K562 (cell line): ENCODE data around the gene C2CD2. TPM values are rescaled to one million over a fixed set of nuclear protein-coding genes. Genes with fewer than 3 reads are reported as not detected.

Source experiments
- CTBP1 ChIP-seq: fragments of 450-650 bp; IDR thresholded peaks from 2 replicates; pipeline ENCODE4 v1.6.1; 2016; ENCODE audit warnings: borderline replicate concordance
- E2F3 ChIP-seq: fragments of 250-450 bp; sonication (Bioruptor Pico); IDR thresholded peaks from 2 replicates; pipeline ENCODE4 v1.4.0; 2020; ENCODE audit warnings: mild to moderate bottlenecking
- KDM1A ChIP-seq, 2 experiments: fragments of 450-650 bp; IDR thresholded peaks; 2 replicates each; pipeline ENCODE4 v1.6.1; 2016; ENCODE audit warnings: mild to moderate bottlenecking in 2 of 2
- NR2F6 ChIP-seq: fragments of 450-650 bp; formaldehyde crosslinking; IDR thresholded peaks from 2 replicates; pipeline ENCODE4 v1.4.0; 2020; ENCODE audit warnings: mild to moderate bottlenecking
- TEAD4 ChIP-seq, 2 experiments: sonication (generic) in 1 of 2; formaldehyde crosslinking in 1 of 2; IDR thresholded peaks; 2 replicates each; pipeline versions ENCODE4 v1.6.1 to v1.8.0; 2012 to 2022; ENCODE audit warnings: borderline replicate concordance in 1 of 2, inconsistent platforms in 1 of 2, low read length in 1 of 2, mild to moderate bottlenecking in 1 of 2, missing genetic modification reagents in 1 of 2
- YY1 ChIP-seq, 3 experiments: IDR thresholded peaks; 2 replicates each; pipeline ENCODE4 v1.6.1; 2011; ENCODE audit warnings: low read length in 2 of 3, mild to moderate bottlenecking in 2 of 3, moderate library complexity in 2 of 3, borderline replicate concordance in 1 of 3, control low read depth in 1 of 3, low read depth in 1 of 3; ENCODE audit not compliant: insufficient read depth in 3 of 3, insufficient replicate concordance in 2 of 3, control insufficient read depth in 1 of 3, insufficient read length in 1 of 3; ENCODE audit errors: extremely low read depth in 1 of 3
- ZBTB7A ChIP-seq: IDR thresholded peaks from 2 replicates; pipeline ENCODE4 v1.6.1; 2011; ENCODE audit warnings: low read depth, mild to moderate bottlenecking, low read length, moderate library complexity, borderline replicate concordance; ENCODE audit not compliant: control insufficient read depth
- ZNF707 ChIP-seq: fragments of 250-450 bp; sonication (Bioruptor Pico); conservative IDR thresholded peaks from 2 replicates; pipeline ENCODE4 v1.8.0; 2022; ENCODE audit warnings: inconsistent platforms, mild to moderate bottlenecking, moderate library complexity
- ZNF76 ChIP-seq: fragments of 250-450 bp; sonication (Bioruptor Pico); IDR thresholded peaks from 2 replicates; pipeline ENCODE4 v1.4.0; 2020; ENCODE audit warnings: mild to moderate bottlenecking, moderate library complexity, borderline replicate concordance
- polyA plus RNA-seq, 8 experiments: library from polyadenylated mRNA; depleted of rRNA in 4 of 8; stranded (reverse) in 5 of 8; unstranded in 3 of 8; fragments of >200 nt; fragmentation: Nextera tagmentation in 2 of 8; fragmentation: Illumina TruSeq in 1 of 8; extraction: Ambion mirVana in 2 of 8; extraction: Trizol in 1 of 8; gene quantifications; 2 replicates each; pipeline versions ENCODE4 v1.2.1 to v1.2.3, GENCODE V29; 2011 to 2014; ENCODE audit warnings: inconsistent platforms in 1 of 8, missing spikeins in 1 of 8
- total RNA-seq, 7 experiments: library from RNA; depleted of rRNA in 6 of 7; stranded (reverse); fragments of >200 nt in 6 of 7; fragmentation: Illumina TruSeq in 2 of 7; extraction: Trizol in 2 of 7; gene quantifications; 2 replicates each; pipeline versions ENCODE4 v1.2.1 to v1.2.3, GENCODE V29; 2011 to 2021; ENCODE audit warnings: low replicate concordance in 1 of 7
- TF ChIP-seq, protein P1 (sequence below): fragments of 250-450 bp; sonication (Bioruptor Pico); IDR thresholded peaks from 2 replicates; pipeline ENCODE4 v1.5.0; 2021; ENCODE audit warnings: mild to moderate bottlenecking, moderate library complexity

Gene C2CD2
- total and polyA plus RNA-seq, 9 of the 15 experiments (the other 6 are each of a cell fraction or from before 2014, with no cell fraction given): 1.3 to 21.6 (median 12.1) TPM

DNA sequence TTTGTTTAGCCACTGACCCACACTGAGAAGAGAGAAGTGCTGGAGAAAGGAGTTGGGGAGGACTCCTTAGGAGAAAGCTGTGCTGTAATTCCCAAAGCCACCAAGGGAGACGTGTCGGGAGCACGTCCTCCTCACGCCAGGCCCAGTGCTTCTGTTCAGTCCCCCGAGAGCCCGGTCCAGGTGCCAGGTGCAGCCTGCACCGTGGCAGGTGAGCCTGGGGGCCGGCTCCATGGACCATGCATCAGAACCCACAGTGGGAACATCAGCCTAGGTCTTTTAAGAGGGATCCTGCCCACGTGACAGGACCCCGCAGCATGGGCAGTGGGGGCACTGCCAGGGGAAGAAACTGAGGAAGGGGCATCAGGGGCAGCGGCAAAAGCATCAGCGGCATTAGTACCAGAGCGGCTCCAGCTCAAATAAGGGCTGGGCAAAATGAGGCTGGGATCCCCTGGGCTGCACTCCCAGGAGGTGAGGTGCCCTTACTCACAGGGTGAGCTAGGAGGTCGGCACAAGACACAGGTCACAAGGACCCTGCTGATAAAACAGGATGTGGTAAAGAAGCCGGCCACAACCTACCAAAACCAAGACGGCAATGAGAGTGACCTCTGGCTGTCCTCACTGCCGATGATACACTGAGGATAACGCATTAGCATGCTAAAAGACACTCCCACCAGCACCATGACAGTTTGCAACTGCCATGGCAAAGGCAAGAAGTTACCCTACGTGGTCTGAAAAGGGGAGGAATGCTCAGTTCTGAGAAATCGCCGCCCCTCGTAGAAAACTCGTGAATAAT, 50.1 kb downstream of the C2CD2 start (continued):
- 0 out of 4 replicates have a peak, but pooled peaks of 1 of the 2 experiments have one; percentile 27 for TF ChIP-seq KDM1A (IDR thresholded peaks at IDR 0.05)
- TF ChIP-seq TEAD4 (IDR thresholded peaks at IDR 0.05; ENCODE audit: low read length): peak; percentile 19; the same call in 1 of the 2 replicates
- TF ChIP-seq TEAD4 (CRISPR knock-in tag; IDR thresholded peaks at IDR 0.05; ENCODE audit: borderline replicate concordance): no peak
- peak in 1 of 3 experiments; percentile 50 for TF ChIP-seq YY1 (IDR thresholded peaks at IDR 0.05; ENCODE audit: borderline replicate concordance in 1 of 3, control insufficient read depth in 1 of 3, extremely low read depth in 1 of 3, insufficient read depth in 3 of 3, insufficient read length in 1 of 3, insufficient replicate concordance in 2 of 3, low read depth in 1 of 3, low read length in 2 of 3)
- TF ChIP-seq E2F3 (CRISPR knock-in tag): 0 out of 2 replicates have a peak, but pooled peaks have one; percentile 44
- TF ChIP-seq CTBP1: peak; percentile 68; the same call in 1 of the 2 replicates
- peak; percentile 33; the same call in 1 of the 2 replicates for TF ChIP-seq ZBTB7A
- TF ChIP-seq ZNF707 (CRISPR knock-in tag): no peak
- TF ChIP-seq, protein P1, sequence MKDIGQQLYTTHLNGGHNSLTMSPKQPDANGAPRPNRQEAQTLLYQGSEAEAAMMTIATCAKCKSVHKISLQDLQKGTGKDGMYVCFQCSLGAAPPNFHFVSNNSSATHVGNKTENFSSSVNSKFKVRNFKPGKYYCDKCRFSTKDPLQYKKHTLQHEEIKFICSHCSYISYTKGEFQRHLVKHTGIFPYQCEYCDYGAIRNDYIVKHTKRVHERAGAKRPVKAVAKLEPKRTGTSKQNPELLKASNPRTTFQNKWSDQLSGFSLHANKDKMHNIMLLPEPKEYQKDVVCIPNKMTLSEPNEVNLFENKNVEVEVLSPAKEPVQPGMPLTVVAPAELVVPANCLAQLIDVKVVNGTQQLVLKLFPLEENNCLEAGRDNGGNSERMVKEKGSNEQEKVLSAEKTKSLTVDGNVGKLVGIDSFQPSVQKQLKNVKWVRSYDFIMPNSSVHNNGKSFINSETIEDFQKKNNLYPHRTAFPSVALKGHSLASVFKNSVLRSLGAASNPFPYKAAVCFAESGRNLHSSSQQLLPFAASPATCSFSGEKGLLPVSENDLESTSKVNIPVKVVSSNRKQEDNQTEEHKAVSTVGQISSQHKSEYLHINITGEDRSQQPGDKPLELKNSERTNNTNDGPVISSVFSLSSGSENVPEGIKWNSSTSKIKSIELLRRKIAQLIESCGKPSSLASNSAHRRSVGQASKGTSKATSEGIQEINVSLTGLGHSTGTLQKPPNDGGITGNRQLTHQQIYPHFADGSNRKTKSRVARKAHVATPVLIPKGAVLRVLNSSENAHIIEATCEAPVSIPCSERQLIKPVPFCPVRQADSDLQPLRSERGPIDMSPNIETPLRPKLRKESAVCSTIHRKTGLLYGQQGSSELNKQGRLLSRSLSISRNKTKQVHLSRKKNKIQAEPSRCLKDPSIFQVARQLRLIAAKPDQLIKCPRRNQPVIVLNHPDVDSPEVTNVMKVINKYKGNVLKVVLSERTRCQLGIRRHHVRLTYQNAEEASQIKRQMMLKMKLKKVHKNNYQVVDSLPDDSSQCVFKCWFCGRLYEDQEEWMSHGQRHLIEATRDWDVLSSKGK (CRISPR knock-in tag): no peak
- no peak for TF ChIP-seq NR2F6 (CRISPR knock-in tag)
- TF ChIP-seq ZNF76 (CRISPR knock-in tag): 0 out of 2 replicates have a peak, but pooled peaks have one; percentile 34
